Measurements from ENCODE around the gene STX16. TPM values are rescaled to one million over a fixed set of nuclear protein-coding genes. Genes with fewer than 3 reads are reported as not detected.

STX16 gene
- total and polyA plus RNA-seq, 9 of the 15 experiments (the other 6 are each of a cell fraction or from before 2014, with no cell fraction given) = 4.4 to 43.5 (median 14.7) TPM

DNA sequence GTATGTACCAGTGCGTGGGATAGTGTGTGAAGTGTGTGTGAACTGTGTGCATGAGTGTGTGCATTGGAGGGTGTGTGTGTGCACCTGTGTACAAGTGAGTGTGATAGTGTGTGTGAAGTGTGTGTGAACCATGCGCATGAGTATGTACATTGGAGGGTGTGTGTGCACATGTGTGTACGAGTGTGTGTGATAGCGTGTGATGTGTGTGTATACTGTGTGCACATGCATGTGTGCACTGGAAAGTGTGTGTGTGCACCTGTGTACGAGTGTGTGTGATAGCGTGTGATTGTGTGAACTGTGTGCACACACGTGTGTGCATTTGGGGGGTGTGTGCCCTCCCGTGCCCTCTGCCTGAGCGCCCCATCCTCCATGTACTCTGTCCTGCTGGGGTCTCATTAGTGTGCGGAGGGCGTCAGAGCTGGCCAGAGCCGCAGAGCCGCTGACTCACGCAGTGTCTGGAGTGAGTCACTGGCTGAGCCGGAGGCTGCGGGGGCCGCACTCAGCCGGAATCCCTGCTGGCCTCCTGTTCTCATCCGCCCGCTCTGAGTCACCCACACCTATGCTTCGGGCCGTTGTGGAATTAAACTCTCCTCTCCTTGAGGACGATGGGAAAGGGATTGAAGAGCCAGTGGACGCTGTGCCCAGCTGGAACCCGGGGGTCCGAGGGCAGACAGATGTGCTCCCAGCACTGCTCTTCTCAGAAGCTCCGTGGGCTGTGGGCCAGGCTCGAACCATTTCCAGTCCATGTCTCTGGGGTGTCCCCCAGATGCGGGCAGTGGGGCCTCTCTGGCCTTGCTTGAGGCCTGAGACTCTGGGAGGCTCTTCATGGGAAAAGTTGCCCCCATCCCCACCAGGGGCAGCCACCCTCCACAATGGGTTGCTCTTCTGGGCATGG, 27.3 kb upstream of the STX16 start (continued):
- TF ChIP-seq RHOXF2B (CRISPR knock-in tag; conservative IDR thresholded peaks at IDR 0.05) = no peak
- TF ChIP-seq, protein P1, sequence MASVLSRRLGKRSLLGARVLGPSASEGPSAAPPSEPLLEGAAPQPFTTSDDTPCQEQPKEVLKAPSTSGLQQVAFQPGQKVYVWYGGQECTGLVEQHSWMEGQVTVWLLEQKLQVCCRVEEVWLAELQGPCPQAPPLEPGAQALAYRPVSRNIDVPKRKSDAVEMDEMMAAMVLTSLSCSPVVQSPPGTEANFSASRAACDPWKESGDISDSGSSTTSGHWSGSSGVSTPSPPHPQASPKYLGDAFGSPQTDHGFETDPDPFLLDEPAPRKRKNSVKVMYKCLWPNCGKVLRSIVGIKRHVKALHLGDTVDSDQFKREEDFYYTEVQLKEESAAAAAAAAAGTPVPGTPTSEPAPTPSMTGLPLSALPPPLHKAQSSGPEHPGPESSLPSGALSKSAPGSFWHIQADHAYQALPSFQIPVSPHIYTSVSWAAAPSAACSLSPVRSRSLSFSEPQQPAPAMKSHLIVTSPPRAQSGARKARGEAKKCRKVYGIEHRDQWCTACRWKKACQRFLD (CRISPR knock-in tag; IDR thresholded peaks at IDR 0.05) = no peak
- TF ChIP-seq CBFA2T2 (conservative IDR thresholded peaks at IDR 0.05) = peak; percentile 32; the same call in 1 of the 2 replicates
- TF ChIP-seq TCF3 (CRISPR knock-in tag; IDR thresholded peaks at IDR 0.05) = peak; percentile 58; the same call in 1 of the 2 replicates
- no peak for TF ChIP-seq E2F3 (CRISPR knock-in tag; IDR thresholded peaks at IDR 0.05)
- no peak for TF ChIP-seq TCF7 (IDR thresholded peaks at IDR 0.05; ENCODE audit: borderline replicate concordance)
- TF ChIP-seq RBM39 (optimal IDR thresholded peaks at IDR 0.05; ENCODE audit: low read depth, low read length) = no peak
- TF ChIP-seq ERF (CRISPR knock-in tag; IDR thresholded peaks at IDR 0.05) = no peak
- TF ChIP-seq, protein P2, sequence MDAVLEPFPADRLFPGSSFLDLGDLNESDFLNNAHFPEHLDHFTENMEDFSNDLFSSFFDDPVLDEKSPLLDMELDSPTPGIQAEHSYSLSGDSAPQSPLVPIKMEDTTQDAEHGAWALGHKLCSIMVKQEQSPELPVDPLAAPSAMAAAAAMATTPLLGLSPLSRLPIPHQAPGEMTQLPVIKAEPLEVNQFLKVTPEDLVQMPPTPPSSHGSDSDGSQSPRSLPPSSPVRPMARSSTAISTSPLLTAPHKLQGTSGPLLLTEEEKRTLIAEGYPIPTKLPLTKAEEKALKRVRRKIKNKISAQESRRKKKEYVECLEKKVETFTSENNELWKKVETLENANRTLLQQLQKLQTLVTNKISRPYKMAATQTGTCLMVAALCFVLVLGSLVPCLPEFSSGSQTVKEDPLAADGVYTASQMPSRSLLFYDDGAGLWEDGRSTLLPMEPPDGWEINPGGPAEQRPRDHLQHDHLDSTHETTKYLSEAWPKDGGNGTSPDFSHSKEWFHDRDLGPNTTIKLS (IDR thresholded peaks at IDR 0.05; ENCODE audit: borderline replicate concordance, low read depth) = no peak
- peak; percentile 43; the same call in 1 of the 2 replicates for TF ChIP-seq MAFK (IDR thresholded peaks at IDR 0.05; ENCODE audit: low read length)
- TF ChIP-seq RBBP5 (IDR thresholded peaks at IDR 0.05; ENCODE audit: borderline replicate concordance, insufficient read depth, low read length, poor library complexity, severe bottlenecking) = peak; percentile 60
- no peak for TF ChIP-seq DNMT1 (IDR thresholded peaks at IDR 0.05)
- no peak for TF ChIP-seq MYBL2 (IDR thresholded peaks at IDR 0.05; ENCODE audit: low read depth)
- no peak for TF ChIP-seq MYBL2 (CRISPR knock-in tag; IDR thresholded peaks at IDR 0.05; ENCODE audit: borderline replicate concordance)
- TF ChIP-seq CSDE1 (IDR thresholded peaks at IDR 0.05) = peak in 1 of 2 experiments; percentile 27; a peak in 1 of 4 replicates
- no peak for TF ChIP-seq ZNF174 (CRISPR knock-in tag; IDR thresholded peaks at IDR 0.05)
- peak; percentile 56; the same call in 1 of the 2 replicates for TF ChIP-seq RNF2 (IDR thresholded peaks at IDR 0.05)
- no peak for TF ChIP-seq NFYB (IDR thresholded peaks at IDR 0.05; ENCODE audit: extremely low read depth, insufficient read length)
- no peak for TF ChIP-seq KDM4B (IDR thresholded peaks at IDR 0.05; ENCODE audit: borderline replicate concordance in 2 of 2, low read depth in 1 of 2)
- 0 out of 2 replicates have a peak, but pooled peaks have one; percentile 15 for TF ChIP-seq NFXL1 (CRISPR knock-in tag; IDR thresholded peaks at IDR 0.05)
- TF ChIP-seq ZNF134 (CRISPR knock-in tag; conservative IDR thresholded peaks at IDR 0.05) = no peak
- 0 out of 2 replicates have a peak, but pooled peaks have one; percentile 49 for TF ChIP-seq DMBX1 (CRISPR knock-in tag; IDR thresholded peaks at IDR 0.05; ENCODE audit: borderline replicate concordance)
